HG02852 (cell line): ENCODE measurements around the gene EIF4G3.
A peak's percentile ranks its signal among the peaks of the same experiment; 100 is the strongest.

Experiments used
- ATAC-seq: cut with Tn5 transposase; IDR thresholded peaks from one replicate; pipeline ENCODE4 v1.9.1; 2021; ENCODE audit warnings: mild to moderate bottlenecking, moderate library complexity; ENCODE audit not compliant: unreplicated experiment

Gene EIF4G3

DNA sequence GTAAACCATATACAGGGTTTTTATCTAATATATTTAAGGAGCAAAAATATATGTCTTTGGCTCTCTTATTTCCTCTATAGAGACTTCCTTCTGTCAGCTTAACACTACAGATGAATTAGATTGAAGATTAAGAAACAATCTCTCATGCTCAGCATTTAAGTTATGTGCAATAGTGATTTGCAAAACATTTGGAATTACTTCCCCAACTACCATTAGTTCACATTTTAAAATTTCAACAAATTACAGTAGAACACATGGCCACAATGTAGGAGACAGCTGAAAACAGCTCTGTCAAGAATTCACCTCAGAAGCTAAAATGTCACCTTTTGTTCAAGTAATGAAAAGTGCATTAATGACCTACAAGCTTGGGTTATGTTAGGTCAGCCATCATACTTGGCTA lies 177.9 kb downstream of the EIF4G3 start:
- no peak for ATAC-seq

DNA sequence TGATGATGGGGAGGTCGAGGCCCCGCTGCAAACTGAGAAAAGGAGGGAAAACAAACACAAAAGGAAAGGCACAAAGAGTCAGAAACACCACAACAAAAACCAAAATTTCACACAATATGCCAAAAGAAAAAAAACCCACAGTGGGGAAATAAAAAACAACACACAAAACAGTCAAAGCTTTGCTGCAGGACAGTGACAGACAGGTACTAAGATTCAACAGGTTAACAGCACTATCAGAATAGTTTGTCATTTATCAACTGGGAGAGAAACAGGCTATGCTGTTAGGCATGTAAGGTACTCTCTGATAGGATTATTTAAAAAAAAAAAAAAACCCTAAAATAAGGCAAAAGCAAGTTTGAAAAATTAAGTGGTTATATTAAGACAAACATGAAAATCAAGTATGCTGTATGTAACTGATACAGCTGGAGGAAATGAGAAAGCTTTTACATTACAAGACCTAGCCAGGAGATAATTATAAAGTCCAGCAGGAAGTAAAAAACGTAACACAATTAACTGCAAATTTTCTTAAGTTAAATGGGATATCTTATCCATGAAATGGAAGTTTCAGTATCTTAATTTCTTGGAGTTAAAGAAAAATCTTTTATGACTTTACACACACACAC lies 179.0 kb downstream of the EIF4G3 start:
- no peak for ATAC-seq

DNA sequence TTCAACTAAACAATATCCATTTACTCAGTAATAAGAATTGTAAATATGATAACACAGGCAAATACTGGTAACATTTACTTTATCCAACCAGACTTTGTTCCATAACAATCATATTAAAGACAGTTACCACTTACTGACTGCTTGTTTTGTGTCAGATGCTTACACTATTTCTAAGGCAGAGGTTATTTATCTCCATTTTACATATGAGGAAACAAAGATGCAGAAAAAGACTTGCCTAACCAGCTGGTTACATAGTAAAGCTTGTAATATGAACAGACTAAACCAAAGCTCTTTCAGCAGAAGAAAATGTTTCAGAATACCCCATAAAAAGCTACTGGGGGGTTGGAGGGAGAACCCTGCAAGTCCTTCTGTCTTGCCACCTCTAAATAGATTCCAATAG lies 180.1 kb downstream of the EIF4G3 start:
- ATAC-seq, result no peak

DNA sequence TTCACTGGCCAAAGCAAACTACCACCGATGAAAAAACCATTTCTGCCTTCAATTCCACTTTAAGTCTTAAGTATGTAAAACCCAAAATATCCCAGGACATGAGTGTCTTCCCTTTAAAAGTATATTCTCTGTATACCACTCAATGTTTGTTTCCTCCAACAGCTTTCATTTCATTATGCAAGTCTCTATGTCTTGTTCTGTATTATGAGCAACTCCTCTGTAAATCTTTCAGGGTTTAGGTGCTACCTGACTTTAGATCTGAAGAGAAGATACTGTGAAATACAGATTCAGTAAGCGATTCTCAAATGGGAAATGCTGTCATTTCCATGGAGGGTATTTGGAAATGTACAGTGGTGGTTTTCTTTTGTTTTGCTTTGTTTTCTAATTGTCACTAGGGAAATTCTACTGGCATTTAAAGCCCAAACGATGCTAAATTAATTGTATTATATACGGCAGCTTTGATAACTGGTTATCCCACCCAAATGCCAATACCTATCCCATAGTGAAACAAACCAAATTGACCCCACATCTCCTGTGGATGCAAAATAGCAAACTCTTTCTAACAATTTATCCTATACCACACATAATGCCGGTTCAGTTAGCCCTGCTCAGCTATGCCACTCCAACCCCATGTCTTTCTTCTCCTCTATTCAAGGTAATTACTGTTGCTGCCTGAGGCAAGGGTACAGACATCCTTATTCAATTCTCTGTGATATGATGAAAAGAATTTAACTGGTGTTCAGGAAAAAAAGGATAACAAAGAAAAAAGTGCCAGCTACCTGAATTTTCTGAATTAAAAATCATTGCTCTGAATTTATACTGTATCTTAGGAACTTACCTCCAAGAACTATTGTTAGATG lies 182.8 kb downstream of the EIF4G3 start:
- ATAC-seq, result no peak

DNA sequence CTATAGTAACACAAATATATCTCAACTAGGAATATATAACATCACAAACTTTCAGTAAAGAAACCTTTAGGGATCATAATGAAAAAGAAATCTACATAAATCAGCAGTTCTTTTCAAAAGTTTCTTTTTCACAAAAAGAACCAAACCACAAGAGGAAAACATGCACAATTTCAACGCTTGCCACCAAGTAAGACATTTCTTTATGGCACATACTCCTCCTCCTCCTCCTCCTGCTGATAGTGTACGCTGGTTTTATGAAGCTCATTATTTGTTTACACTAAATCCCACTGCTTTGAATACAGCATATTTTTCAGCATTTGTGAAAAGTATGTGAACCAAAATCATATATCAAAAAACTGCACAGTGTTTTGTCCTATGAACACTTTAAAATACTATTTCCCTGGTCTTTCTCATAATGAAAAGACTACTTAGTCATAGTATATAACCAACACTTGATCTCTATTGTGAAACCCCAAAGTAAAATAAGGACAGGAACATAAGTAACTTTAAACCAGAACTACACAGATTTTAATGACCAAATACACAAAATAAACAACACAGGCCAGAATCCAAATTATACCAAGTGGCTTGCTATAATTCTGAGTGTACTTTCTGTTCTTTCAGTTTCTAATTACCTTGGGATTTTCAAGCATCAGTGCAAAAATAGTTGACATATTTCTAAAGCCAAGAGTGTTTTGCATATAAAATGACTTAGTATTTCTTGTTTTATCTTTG lies 184.2 kb downstream of the EIF4G3 start:
- ATAC-seq, result no peak

DNA sequence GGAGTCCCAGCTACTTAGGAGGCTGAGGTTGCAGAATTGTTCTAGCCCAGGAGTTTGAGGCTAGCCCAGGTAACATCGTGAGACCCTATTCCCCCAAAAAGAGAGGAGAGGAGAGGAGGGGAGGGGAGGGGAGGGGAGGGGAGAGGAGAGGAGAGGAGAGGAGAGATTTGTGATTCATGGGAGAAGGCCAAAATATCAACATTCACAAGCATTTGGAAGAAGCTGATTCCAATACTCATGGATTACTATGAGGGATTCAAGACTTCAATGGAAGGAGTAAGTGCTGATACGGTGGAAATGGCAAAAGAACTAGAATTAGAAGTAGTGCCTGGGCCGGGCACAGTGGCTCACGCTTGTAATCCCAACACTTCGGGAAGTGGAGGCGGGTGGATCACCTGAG lies 187.8 kb downstream of the EIF4G3 start:
- ATAC-seq, result no peak

DNA sequence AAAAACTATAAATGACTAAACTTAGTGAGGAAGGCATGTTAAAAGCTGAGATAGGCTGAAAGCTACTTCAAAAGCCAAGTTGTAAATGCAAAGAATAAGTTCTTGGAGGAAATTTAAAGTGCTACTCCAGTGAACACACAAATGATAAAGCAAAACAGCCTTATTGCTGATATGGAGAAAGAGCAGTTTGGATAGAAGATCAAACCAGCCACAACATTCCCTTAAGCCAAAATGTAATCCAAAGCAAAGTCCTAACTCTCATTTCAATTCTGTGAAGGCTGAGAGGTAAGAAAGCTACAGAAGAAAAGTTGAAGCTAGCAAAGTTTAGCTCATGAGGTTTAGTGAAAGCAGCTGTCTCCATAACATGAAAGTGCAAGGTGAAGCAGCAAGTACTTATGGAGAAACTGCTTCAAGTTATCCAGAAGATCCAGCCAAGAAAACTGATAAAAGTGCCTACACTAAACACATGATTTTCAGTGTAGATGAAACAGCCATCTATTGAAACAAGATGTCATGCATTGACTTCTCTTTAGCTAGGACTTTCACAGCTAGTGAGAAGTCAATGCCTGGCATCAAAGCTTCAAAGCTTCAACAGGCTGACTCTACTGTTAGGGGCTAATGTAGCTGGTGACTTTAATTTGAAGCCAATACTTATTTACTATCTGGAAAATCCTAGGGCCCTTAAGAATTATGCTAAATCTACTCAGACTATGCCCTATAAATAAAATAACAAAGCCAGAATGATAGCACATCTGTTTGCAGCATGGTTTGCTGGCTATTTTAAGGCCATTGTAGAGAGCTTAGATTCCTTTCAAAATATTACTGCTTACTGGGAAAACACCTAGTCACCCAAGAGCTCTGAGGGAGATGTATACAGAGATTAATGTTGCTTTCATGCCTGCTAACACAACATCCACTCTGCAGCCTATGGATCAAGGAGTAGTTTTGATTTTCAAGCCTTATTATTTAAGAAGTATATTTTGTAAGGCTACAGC lies 188.6 kb downstream of the EIF4G3 start:
- ATAC-seq, result no peak

DNA sequence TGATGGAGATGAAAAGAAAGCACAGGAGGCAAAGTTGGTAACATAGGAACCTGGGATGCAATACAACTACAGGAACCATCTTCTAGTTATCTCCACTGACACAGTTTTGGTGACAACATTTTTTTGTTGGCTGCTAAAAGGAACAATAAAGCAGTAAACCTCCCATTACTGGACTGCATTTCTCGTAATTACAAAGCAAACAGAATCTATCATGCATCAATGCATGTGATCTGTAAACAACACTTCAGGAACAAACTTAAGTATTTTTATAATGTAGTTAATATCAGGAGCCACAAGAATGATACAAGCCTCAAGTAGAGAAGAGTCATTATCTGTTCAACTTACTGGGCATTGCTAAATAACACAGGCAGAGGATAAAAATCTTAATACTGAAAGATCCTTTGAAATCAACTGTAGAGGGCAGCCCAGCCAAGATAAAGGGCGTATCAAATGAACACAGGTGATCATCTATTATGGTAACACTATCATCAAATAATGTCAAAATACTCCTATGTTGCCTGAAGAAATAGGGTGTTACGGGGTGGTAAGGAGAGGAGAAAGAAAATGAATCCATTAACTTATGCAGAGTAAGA lies 193.3 kb downstream of the EIF4G3 start:
- ATAC-seq, result no peak

DNA sequence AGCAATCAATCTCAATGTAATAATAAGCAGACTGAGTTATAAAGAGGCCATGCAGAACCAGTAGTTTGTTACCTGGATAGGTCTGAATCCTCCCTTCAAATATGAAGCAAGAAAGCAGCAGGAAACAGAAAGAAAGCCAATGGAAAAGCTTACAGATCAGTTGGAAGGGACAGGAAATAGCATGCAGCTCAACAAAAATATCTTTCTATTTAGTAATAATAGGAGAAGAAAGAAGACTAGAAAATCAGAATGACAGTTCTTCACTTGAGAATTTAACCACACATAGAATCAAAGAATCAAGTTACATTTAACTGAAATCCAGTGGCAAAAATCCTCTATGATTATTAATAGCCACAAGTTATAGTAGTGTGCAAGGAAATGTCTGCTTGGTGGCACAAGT lies 194.4 kb downstream of the EIF4G3 start:
- ATAC-seq, result no peak

DNA sequence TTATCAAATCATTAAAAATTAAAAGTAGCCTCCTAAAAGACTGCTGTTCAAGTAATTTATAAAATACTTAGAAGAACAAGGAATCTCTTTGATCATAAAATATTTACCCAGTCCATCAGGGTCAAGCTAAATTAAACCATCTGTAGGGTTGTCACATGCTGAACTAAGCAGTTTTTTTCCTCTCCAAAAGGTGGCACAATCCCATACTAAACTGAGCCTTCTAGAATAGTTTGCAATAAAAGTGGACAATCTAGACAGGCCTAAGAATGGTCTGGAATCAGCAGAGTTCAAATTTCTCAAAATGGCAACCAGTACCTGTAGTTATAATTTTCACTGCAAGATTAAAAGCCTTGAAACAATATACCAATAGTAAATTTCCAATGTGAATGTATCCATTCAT lies 194.8 kb downstream of the EIF4G3 start:
- ATAC-seq, result no peak

DNA sequence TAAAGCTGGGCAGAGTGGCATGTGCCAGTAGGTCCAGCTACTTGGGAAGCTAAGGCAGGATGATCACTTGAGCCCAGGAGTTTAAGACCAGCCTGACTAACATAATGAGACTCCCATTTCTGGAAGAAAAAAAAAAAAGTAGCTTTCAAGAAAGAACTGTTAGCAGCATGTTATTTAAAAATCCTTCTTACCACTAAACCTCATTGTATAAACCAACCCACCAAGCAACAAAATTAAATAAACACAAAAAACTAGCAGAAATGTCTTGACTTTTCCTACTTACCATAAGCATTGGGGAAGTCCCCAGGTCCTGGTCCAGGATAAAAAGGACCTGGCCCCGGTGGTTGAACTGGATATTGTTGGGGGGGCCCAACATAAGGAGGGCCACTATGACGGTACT lies 196.6 kb downstream of the EIF4G3 start:
- no peak for ATAC-seq

DNA sequence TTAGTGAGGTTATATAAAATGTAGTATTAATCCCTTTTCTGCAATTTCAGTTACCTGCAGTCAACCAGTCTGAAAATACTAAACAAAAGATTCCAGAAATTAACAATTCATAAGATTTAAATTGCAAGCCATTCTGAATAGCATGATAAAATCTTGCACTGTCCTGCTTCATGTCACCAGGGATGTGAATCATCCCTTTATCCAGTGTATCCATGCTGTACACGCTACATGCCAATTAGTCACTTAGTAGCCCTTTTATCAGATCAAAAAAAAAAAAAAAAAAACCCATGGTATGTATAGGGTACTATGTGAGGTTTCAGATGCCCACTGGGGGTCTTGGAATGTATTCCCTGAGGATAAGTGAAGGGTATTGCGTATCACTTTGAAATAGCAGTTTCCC lies 198.3 kb downstream of the EIF4G3 start:
- ATAC-seq, result no peak

DNA sequence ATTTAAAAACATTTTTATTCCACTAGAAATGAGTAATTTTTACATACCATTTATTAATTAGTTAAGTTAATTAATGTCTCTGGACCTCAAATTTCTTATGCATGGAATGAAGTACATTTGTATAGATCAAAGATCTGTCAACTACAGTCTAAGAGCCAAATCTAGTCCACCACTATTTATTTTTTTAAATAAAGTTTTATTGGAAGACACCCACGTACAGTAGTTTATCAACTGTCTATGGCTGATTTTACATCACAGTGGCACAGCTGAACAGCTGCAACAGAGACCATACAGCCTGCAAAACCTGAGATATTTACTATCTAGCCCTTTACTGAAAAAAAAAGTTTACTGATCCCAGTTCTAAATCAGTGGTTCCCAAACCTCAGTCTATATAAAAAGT lies 201.0 kb downstream of the EIF4G3 start:
- ATAC-seq, result no peak

DNA sequence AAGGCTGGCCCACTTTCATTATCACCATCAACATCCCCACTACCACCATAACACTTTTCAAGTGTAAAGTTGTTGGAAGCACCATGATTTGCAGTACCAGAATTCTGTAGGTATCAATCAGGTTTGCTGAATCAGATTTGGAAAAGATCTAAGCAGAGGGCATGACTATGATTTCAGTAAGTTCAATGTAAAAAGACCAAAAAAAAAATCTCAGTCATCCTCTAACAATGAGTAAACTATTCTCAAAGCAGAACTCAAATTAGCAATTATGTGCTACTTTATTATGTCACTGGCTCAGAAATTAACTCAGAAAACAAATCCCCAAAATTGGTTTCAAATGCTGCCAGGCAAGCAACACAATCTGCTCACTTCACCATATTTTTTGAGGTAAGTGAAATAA lies 201.7 kb downstream of the EIF4G3 start:
- no peak for ATAC-seq

DNA sequence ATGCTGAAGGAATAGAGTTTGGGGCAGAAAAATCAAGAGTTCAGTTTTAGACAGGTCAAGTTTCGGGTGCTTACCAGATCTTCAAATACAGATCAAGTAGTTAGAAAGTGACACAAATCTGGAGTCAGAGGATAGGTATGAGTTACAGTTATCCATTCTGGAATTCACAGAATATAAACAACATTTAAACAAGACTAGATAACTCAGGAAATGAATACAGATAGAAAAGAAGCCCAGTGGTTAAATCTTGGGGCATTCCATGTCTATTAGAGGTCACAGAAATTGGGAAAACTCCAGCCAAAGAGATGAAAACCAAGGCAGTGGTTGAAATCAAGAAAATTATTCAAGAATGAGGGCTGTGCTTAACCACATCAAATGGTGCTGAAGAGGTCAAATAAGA lies 202.6 kb downstream of the EIF4G3 start:
- no peak for ATAC-seq

DNA sequence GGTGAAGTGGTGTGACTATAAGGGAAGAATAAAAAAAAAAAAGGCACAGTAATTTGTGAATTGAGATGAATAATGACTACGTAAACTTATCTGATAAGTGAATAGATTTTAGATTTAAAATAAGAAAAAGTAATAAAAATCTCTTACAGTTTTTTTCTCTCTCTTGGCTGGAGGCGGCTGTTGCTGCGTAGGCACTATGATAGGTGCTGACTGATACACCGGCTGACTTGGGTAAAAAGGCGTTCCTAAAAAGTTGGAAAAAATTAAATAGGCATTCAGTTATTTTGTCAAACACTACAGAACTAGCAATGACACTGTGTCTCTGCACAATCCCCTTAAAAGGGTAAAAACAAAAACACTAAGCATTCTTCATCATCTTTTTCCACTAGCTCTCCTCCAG lies 203.8 kb downstream of the EIF4G3 start:
- no peak for ATAC-seq

DNA sequence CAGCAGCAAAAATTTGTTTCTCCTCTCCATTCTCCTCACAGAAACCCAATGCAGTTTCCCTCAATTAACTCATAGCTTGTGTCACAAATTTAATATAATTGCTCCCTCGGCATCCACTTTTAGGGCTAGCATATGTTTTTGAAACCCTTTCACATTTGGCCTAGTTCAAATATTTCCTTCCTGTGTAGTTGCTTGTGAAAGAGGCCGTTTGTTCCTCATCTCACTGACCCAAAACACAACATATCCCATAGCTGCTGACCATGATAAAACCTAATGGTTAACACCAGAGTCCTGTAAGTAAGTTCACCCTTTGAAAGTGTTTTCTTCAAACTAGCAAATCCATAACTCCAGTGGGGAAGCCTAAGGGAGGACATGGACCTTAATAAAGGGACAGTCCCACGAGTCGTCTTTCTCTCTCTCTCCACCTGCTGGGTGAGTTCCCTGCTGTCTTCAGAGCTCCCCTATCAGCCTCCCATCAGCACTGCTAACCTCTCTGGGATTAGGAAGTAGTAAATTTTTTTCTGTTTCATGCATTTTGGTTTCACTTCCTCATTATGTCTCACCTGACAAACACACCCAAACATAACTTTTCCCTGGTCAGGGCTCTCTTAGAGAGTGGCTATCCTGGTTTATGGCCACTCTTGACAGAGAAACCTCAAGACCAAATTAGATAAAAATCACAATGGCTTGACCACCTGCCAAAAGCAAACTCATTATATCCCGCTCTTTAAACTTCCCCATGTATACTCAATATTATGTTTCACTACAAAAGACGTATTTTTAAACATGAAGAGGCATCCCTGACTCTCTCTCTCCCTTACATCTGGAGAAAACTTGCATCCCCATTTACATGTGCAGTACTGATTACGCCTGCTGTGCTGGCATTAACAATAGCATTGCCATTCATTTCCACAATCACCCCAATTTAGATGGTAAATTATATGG lies 211.9 kb downstream of the EIF4G3 start:
- peak; percentile 78 for ATAC-seq

DNA sequence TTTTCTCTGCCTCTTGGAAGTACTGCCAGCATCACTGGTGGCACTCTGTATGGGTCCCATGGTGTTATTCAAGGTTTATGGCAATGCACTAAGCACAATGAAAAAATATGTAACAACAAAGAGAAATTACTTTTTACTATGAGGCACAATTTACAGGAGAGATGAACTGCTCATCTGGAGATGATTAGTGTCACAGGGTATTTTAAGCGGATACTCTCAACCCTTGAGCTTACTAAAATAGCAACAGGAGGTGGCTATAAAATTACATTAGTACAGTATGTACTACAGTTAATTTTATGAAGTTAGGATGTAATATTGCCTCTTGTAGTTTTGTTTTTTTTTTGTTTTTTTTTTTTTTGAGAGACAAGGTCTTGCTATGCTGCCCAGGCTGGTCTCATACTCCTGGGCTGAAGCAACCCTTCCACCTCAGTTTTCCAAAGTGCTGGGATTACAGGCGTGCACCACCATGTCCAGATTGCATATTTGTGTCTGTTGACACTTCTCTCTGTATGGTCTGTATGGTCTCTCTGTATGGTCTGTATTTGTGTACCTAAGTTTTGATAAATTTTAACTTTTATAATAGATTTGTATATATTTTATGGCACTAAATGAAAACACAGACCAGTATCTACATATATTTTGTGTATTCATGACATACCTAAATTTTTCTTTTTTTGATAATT lies 214.0 kb downstream of the EIF4G3 start:
- ATAC-seq, result no peak

DNA sequence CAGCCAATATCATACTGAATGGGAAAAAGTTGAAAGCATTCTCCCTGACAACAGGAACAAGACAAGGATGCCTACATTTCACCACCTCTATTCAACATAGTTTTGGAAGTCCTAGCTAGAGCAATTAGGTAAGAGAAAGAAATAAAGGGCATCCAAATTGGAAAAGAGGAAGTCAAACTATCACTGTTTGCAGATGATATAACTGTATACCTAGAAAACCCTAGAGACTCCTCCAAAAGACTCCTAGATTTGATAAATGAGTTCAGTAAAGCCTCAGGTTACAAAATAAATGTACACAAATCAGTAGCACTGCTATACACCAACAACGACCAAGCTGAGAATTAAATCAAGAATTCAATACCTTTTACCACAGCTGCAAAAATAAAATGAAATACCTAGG lies 218.3 kb downstream of the EIF4G3 start:
- ATAC-seq, result no peak
